Left lung (tissue), 10 donors: ENCODE data around the gene MICALL2. TPM values are rescaled to one million over a fixed set of nuclear protein-coding genes. Genes with fewer than 3 reads are reported as not detected.

ENCODE experiments used
- ATAC-seq: fragments of 200-7000 bp; cut with Tn5 transposase; one replicate; pipeline ENCODE4 v1.9.1; 2020; ENCODE audit warnings: moderate library complexity
- DNase-seq, 4 donors: peaks; one replicate each; pipeline ENCODE4 v3.0.0-alpha.2; 2013 to 2020
- H3K27ac ChIP-seq, 2 donors: fragments of 200-600 bp; sonication (generic) in 1 of 2; one replicate each; pipeline versions ENCODE4 v1.5.0 to v1.8.0; 2020 to 2021
- H3K27me3 ChIP-seq, 2 donors: fragments of 200-600 bp; sonication (generic) in 1 of 2; one replicate each; pipeline versions ENCODE4 v1.5.0 to v1.8.0; 2020 to 2021
- H3K36me3 ChIP-seq, 2 donors: fragments of 200-600 bp; sonication (generic) in 1 of 2; one replicate each; pipeline versions ENCODE4 v1.5.0 to v1.8.0; 2020 to 2021
- H3K4me1 ChIP-seq, 2 donors: fragments of 200-600 bp; one replicate each; pipeline ENCODE4 v1.8.0; 2021
- H3K4me3 ChIP-seq, 2 donors: fragments of 200-600 bp; sonication (generic) in 1 of 2; one replicate each; pipeline versions ENCODE4 v1.5.0 to v1.8.0; 2020 to 2021; ENCODE audit warnings: mild to moderate bottlenecking in 1 of 2
- H3K9me3 ChIP-seq, 2 donors: fragments of 200-600 bp; sonication (generic) in 1 of 2; one replicate each; pipeline versions ENCODE4 v1.5.0 to v1.8.0; 2020 to 2021
- CTCF ChIP-seq, 2 donors: fragments of 200-600 bp; sonication (generic) in 1 of 2; IDR thresholded peaks; one replicate each; pipeline versions ENCODE4 v1.5.0 to v1.8.0; 2021; ENCODE audit warnings: antibody characterized with exemption in 2 of 2
- intact Hi-C, 2 donors: fragments of 100-400 bp; cut with DNase I; formaldehyde crosslinking; loops; one replicate each; pipeline versions ENCODE4 v1.11.2 to v1.14.2; 2022
- polyA plus RNA-seq, 6 donors: library from polyadenylated mRNA; unstranded; fragments of 120-200 nt; gene quantifications; one replicate each; pipeline ENCODE4 v1.2.1, GENCODE V29; 2013; ENCODE audit not compliant: insufficient read length in 6 of 6
- total RNA-seq, 2 donors: library from RNA; stranded (reverse); fragmentation: NEBNext Ultra II Directional; extraction: Animal tissue kit (Norgen Biotek cat#: 25700); gene quantifications; one replicate each; pipeline ENCODE4 v1.2.1, GENCODE V29; 2021
- donor health status: DM: no; HTN: yes; CAD: no.
- donor health status: DM: no; HTN: no; CAD: no.

The MICALL2 gene
- total and polyA plus RNA-seq, 8 donors, result 7.9 to 40.1 (median 14.8) TPM

- no peak overlapping the region for H3K27ac ChIP-seq
- peak; percentile 89 to 95 for TF ChIP-seq CTCF (IDR thresholded peaks at IDR 0.05)
- ATAC-seq (peak; percentile 86), DNase-seq (peak; percentile 67 to 96 (median 86))
- H3K27me3 ChIP-seq, result no peaks in the 10 kb centered on the region
- no peak overlapping the region for H3K4me3 ChIP-seq
- intact Hi-C loops, result loop anchor here in 1 of 2 donors (10.0 kb wide), 1 partner anchor 249 kb away; no protein-coding TSS in a partner anchor
- H3K9me3 ChIP-seq, result no peaks in the 10 kb centered on the region
- peaks cover 0 to 98% of the 10 kb centered on the region in 2 donors for H3K36me3 ChIP-seq
- H3K4me1 ChIP-seq, result peaks cover 0 to 8% of the 10 kb centered on the region in 2 donors
Measured at GRCh38 chr7:1473864-1474512, 14.7 kb upstream of the MICALL2 start.

- intact Hi-C loops, result loop anchor here in 1 of 2 donors (10.0 kb wide), 1 partner anchor 246 kb away; no protein-coding TSS in a partner anchor
- TF ChIP-seq CTCF (IDR thresholded peaks at IDR 0.05), result no peak
Measured at GRCh38 chr7:1470901-1471300, 11.6 kb upstream of the MICALL2 start.

GRCh38 chr7:1468643-1469298, 9.5 kb upstream of the MICALL2 start:
- H3K4me3 ChIP-seq, result no peak overlapping the region
- H3K9me3 ChIP-seq, result no peaks in the 10 kb centered on the region
- H3K27me3 ChIP-seq, result no peaks in the 10 kb centered on the region
- intact Hi-C loops, result no loop called here
- H3K27ac ChIP-seq, result no peak overlapping the region
- DNase-seq (no peak), ATAC-seq (no peak)
- peaks cover 10 to 17% of the 10 kb centered on the region in 2 donors for H3K4me1 ChIP-seq
- no peak for TF ChIP-seq CTCF (IDR thresholded peaks at IDR 0.05)
- peaks cover 0 to 58% of the 10 kb centered on the region in 2 donors for H3K36me3 ChIP-seq

More at GRCh38 chr7:1470901-1471300, 11.6 kb upstream of the MICALL2 start:
- DNase-seq (no peak), ATAC-seq (no peak)
- Histone ChIP-seq H3K4me3 (no peak overlapping the region), H3K27me3 (no peaks in the 10 kb centered on the region), H3K36me3 (peaks cover 0 to 76% of the 10 kb centered on the region in 2 donors), H3K9me3 (no peaks in the 10 kb centered on the region), H3K27ac (no peak overlapping the region), H3K4me1 (peaks cover 10 to 23% of the 10 kb centered on the region in 2 donors)

- intact Hi-C loops, result no loop called here
- no peak for ATAC-seq
- Histone ChIP-seq H3K9me3 (no peaks in the 10 kb centered on the region), H3K4me1 (peaks cover 10 to 15% of the 10 kb centered on the region in 2 donors), H3K36me3 (peaks cover 0 to 52% of the 10 kb centered on the region in 2 donors), H3K27ac (no peak overlapping the region), H3K4me3 (no peak overlapping the region), H3K27me3 (no peaks in the 10 kb centered on the region)
- DNase-seq, result no peak
- no peak for TF ChIP-seq CTCF (IDR thresholded peaks at IDR 0.05)
Measured at GRCh38 chr7:1468203-1468602, 8.9 kb upstream of the MICALL2 start.
